ENCODE measurements around the gene APC2. TPM values are rescaled to one million over a fixed set of nuclear protein-coding genes. Genes with fewer than 3 reads are reported as not detected.

APC2 gene
- total and polyA plus RNA-seq, 4 donors, result under 0.01 to 0.06 (median 0.03) TPM

DNA sequence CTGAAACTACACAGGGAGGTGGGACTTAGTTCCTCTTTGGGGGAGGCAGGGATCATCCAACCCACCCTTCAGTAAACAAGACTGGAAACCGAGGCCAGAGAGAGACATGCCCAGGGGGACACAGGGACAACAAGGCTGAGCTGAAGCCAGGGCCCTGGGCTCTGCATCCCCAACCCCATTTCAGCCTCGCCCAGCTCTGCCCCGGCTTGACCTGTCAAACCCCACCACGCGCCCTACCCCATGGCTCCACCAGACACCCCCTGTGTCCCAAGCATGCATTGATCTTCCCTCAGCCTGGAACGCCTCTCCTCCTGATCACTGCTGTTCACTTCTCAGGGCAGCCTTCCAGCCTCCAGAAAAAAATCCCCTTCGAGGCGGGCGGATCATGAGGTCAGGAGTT, 2.0 kb upstream of the APC2 start:
- WGBS, result 78% methylated on average over 9 of the region's 9 CpGs
- Histone ChIP-seq H3K9ac (ENCODE audit: low read depth in 1 of 2, low read length in 2 of 2) (no peak overlapping the region), H3K9me3 (ENCODE audit: control insufficient read depth in 4 of 4, low read length in 3 of 4) (no peaks in the 10 kb centered on the region), H3K36me3 (ENCODE audit: control insufficient read depth in 4 of 4, insufficient read depth in 3 of 4, low read depth in 1 of 4, low read length in 3 of 4) (no peaks in the 10 kb centered on the region), H3K4me3 (ENCODE audit: low read depth in 1 of 3, low read length in 3 of 3) (no peak overlapping the region), H3K27me3 (ENCODE audit: control insufficient read depth in 4 of 4, insufficient read depth in 4 of 4, low read length in 3 of 4) (peaks cover 11 to 24% (median 17%) of the 10 kb centered on the region in 4 donors), H3K4me1 (ENCODE audit: control insufficient read depth in 4 of 4, insufficient read depth in 4 of 4, low read length in 3 of 4) (peaks cover 3 to 18% (median 11%) of the 10 kb centered on the region in 4 donors), H3K27ac (ENCODE audit: low read depth in 1 of 2, low read length in 2 of 2) (no peak overlapping the region)
- no peak for DNase-seq (ENCODE audit: low spot score)
- TF ChIP-seq RXRA (IDR thresholded peaks at IDR 0.05), result no peak
- TF ChIP-seq, protein P1, sequence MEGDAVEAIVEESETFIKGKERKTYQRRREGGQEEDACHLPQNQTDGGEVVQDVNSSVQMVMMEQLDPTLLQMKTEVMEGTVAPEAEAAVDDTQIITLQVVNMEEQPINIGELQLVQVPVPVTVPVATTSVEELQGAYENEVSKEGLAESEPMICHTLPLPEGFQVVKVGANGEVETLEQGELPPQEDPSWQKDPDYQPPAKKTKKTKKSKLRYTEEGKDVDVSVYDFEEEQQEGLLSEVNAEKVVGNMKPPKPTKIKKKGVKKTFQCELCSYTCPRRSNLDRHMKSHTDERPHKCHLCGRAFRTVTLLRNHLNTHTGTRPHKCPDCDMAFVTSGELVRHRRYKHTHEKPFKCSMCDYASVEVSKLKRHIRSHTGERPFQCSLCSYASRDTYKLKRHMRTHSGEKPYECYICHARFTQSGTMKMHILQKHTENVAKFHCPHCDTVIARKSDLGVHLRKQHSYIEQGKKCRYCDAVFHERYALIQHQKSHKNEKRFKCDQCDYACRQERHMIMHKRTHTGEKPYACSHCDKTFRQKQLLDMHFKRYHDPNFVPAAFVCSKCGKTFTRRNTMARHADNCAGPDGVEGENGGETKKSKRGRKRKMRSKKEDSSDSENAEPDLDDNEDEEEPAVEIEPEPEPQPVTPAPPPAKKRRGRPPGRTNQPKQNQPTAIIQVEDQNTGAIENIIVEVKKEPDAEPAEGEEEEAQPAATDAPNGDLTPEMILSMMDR (IDR thresholded peaks at IDR 0.05; ENCODE audit: low read depth, low read length, missing input control), result no peak
- no peak for TF ChIP-seq FOXA2 (IDR thresholded peaks at IDR 0.05)
- TF ChIP-seq, protein P2, sequence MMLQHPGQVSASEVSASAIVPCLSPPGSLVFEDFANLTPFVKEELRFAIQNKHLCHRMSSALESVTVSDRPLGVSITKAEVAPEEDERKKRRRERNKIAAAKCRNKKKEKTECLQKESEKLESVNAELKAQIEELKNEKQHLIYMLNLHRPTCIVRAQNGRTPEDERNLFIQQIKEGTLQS (IDR thresholded peaks at IDR 0.05), result no peak
- no peak for TF ChIP-seq TAF1 (conservative IDR thresholded peaks at IDR 0.05)

DNA sequence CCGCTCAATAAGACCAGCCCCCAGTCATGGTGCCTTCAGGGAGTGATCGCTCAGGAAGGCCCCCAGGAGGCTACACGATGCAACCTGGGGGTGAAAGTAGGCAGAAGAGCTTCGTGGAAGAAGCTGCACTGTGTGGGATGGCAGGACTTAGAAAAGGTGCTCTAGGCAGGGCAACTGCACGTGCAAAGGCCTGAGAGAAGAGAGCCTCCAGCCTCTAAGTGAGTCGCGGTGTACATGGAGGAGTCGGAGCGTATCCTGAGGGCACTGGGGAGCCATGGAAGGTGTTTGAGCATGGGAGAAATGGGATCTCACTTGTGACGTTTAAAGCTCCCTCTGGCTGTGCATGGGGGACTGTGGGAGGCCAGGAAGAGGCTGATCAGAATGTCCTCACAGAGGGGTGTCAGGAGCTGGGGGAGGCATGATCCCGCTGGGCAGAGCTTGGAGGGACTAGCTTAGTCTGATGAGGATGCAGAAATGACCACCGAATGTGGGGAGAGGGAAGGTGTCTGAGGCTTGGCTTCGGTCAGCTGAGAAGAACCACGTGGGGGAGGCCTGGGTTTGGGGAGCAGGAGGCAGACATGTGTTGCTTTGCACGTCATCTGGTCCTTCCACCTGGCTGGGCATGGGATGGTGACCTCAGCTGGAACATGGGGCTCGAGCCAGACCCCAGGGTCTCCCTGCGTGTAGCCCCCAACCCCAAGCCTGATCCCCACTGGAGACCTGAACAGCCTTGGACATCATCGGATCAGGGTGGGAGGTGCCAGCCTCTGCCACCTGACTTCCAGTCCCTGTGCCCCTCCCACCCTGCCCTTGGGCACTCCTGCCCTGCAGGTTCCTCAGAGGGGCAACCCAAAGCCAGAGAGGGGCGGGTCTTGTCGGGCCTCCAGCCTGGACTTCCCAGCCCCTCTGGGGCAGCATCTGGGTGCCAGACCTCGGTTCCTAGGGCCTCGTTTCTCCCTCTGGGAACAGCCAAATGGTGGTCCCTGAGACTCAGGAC, 1.1 kb downstream of the APC2 start:
- Histone ChIP-seq H3K9ac (ENCODE audit: low read depth in 1 of 2, low read length in 2 of 2) (no peak overlapping the region), H3K4me3 (ENCODE audit: low read depth in 1 of 3, low read length in 3 of 3) (no peak overlapping the region), H3K36me3 (ENCODE audit: control insufficient read depth in 4 of 4, insufficient read depth in 3 of 4, low read depth in 1 of 4, low read length in 3 of 4) (peaks cover 0 to 1% (median 0%) of the 10 kb centered on the region in 4 donors), H3K27me3 (ENCODE audit: control insufficient read depth in 4 of 4, insufficient read depth in 4 of 4, low read length in 3 of 4) (peaks cover 11 to 26% (median 20%) of the 10 kb centered on the region in 4 donors), H3K27ac (ENCODE audit: low read depth in 1 of 2, low read length in 2 of 2) (no peak overlapping the region), H3K9me3 (ENCODE audit: control insufficient read depth in 4 of 4, low read length in 3 of 4) (no peaks in the 10 kb centered on the region), H3K4me1 (ENCODE audit: control insufficient read depth in 4 of 4, insufficient read depth in 4 of 4, low read length in 3 of 4) (peaks cover 0 to 28% (median 5%) of the 10 kb centered on the region in 4 donors)
- TF ChIP-seq JUND (IDR thresholded peaks at IDR 0.05) (no peak), EGR1 (IDR thresholded peaks at IDR 0.05; ENCODE audit: low read depth in 2 of 2) (no peak), NR2F2 (IDR thresholded peaks at IDR 0.05) (no peak), RAD21 (IDR thresholded peaks at IDR 0.05) (no peak), FOXA1 (IDR thresholded peaks at IDR 0.05) (no peak), TAF1 (conservative IDR thresholded peaks at IDR 0.05) (no peak), HNF4G (IDR thresholded peaks at IDR 0.05) (no peak), SP1 (IDR thresholded peaks at IDR 0.05) (no peak), FOXA2 (IDR thresholded peaks at IDR 0.05) (no peak), RXRA (IDR thresholded peaks at IDR 0.05) (no peak), YY1 (IDR thresholded peaks at IDR 0.05) (no peak)
- TF ChIP-seq, protein P2 (IDR thresholded peaks at IDR 0.05), result no peak
- TF ChIP-seq, protein P3, sequence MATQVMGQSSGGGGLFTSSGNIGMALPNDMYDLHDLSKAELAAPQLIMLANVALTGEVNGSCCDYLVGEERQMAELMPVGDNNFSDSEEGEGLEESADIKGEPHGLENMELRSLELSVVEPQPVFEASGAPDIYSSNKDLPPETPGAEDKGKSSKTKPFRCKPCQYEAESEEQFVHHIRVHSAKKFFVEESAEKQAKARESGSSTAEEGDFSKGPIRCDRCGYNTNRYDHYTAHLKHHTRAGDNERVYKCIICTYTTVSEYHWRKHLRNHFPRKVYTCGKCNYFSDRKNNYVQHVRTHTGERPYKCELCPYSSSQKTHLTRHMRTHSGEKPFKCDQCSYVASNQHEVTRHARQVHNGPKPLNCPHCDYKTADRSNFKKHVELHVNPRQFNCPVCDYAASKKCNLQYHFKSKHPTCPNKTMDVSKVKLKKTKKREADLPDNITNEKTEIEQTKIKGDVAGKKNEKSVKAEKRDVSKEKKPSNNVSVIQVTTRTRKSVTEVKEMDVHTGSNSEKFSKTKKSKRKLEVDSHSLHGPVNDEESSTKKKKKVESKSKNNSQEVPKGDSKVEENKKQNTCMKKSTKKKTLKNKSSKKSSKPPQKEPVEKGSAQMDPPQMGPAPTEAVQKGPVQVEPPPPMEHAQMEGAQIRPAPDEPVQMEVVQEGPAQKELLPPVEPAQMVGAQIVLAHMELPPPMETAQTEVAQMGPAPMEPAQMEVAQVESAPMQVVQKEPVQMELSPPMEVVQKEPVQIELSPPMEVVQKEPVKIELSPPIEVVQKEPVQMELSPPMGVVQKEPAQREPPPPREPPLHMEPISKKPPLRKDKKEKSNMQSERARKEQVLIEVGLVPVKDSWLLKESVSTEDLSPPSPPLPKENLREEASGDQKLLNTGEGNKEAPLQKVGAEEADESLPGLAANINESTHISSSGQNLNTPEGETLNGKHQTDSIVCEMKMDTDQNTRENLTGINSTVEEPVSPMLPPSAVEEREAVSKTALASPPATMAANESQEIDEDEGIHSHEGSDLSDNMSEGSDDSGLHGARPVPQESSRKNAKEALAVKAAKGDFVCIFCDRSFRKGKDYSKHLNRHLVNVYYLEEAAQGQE (IDR thresholded peaks at IDR 0.05), result no peak
- TF ChIP-seq, protein P4, sequence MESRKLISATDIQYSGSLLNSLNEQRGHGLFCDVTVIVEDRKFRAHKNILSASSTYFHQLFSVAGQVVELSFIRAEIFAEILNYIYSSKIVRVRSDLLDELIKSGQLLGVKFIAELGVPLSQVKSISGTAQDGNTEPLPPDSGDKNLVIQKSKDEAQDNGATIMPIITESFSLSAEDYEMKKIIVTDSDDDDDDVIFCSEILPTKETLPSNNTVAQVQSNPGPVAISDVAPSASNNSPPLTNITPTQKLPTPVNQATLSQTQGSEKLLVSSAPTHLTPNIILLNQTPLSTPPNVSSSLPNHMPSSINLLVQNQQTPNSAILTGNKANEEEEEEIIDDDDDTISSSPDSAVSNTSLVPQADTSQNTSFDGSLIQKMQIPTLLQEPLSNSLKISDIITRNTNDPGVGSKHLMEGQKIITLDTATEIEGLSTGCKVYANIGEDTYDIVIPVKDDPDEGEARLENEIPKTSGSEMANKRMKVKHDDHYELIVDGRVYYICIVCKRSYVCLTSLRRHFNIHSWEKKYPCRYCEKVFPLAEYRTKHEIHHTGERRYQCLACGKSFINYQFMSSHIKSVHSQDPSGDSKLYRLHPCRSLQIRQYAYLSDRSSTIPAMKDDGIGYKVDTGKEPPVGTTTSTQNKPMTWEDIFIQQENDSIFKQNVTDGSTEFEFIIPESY (IDR thresholded peaks at IDR 0.05), result no peak
- 53% methylated on average over 22 of the region's 22 CpGs for WGBS
- DNase-seq (ENCODE audit: low spot score), result no peak
